ENCODE results near the gene PPIG. TPM values are rescaled to one million over a fixed set of nuclear protein-coding genes. Genes with fewer than 3 reads are reported as not detected.

PPIG gene
- total RNA-seq, 1 donor from 2014 or later, result 33.7 TPM

DNA sequence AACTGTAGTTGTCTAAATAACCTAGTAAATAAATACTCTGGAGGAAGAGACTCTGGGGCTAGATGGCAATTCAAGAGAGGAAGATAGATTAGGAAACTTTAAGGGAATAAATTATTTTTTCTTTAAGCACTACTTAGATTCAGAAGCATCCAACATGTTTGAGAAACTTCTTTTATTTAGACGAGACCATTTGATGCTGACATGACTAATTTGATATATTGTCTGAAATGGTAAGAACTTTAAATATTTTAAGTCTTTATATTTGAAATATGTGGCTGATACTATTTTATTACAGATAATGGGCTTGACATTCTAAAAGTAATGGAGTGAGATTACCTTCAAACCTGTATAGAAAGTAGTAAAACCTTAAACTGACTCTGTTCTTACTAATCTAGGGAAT is 36.4 kb downstream of the PPIG start:
- H3K4me1 Mint-ChIP-seq (ENCODE audit: low read depth, unreplicated experiment), result no peaks in the 10 kb centered on the region
- TF ChIP-seq, protein P1, sequence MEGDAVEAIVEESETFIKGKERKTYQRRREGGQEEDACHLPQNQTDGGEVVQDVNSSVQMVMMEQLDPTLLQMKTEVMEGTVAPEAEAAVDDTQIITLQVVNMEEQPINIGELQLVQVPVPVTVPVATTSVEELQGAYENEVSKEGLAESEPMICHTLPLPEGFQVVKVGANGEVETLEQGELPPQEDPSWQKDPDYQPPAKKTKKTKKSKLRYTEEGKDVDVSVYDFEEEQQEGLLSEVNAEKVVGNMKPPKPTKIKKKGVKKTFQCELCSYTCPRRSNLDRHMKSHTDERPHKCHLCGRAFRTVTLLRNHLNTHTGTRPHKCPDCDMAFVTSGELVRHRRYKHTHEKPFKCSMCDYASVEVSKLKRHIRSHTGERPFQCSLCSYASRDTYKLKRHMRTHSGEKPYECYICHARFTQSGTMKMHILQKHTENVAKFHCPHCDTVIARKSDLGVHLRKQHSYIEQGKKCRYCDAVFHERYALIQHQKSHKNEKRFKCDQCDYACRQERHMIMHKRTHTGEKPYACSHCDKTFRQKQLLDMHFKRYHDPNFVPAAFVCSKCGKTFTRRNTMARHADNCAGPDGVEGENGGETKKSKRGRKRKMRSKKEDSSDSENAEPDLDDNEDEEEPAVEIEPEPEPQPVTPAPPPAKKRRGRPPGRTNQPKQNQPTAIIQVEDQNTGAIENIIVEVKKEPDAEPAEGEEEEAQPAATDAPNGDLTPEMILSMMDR (IDR thresholded peaks at IDR 0.05; ENCODE audit: partially characterized antibody, unreplicated experiment), result no peak
- no peak overlapping the region for H3K27ac Mint-ChIP-seq (ENCODE audit: unreplicated experiment)
- DNase-seq, result no peak
- H3K36me3 Mint-ChIP-seq (ENCODE audit: unreplicated experiment), result peaks cover 25% of the 10 kb centered on the region
- peaks cover 1% of the 10 kb centered on the region for H3K9me3 Mint-ChIP-seq (ENCODE audit: unreplicated experiment)
- no peak overlapping the region for H3K4me3 Mint-ChIP-seq (ENCODE audit: unreplicated experiment)
- no peaks in the 10 kb centered on the region for H3K27me3 Mint-ChIP-seq (ENCODE audit: unreplicated experiment)

DNA sequence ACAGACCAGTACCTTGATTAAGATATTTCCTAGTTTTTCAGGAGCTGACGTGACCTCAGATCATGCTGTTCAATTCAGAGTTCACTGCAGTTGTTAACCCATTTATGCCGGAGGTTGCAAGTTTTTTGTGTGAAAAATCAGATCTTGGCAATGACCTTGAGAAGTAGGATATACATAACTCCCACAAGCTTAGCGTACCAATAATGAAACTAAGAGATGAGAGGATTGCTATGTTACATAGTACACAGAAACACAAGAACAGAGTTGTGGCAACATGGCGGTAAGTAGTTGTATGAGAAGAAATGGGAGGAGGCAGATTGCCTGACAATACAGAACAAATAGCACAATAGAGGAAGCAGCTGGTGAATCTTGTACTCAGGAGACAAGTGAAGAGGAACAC is 39.1 kb downstream of the PPIG start:
- H3K4me3 Mint-ChIP-seq (ENCODE audit: unreplicated experiment), result no peak overlapping the region
- H3K4me1 Mint-ChIP-seq (ENCODE audit: low read depth, unreplicated experiment), result no peaks in the 10 kb centered on the region
- H3K27me3 Mint-ChIP-seq (ENCODE audit: unreplicated experiment), result no peaks in the 10 kb centered on the region
- H3K9me3 Mint-ChIP-seq (ENCODE audit: unreplicated experiment), result no peaks in the 10 kb centered on the region
- DNase-seq, result no peak
- peaks cover 9% of the 10 kb centered on the region for H3K36me3 Mint-ChIP-seq (ENCODE audit: unreplicated experiment)
- TF ChIP-seq, protein P1 (IDR thresholded peaks at IDR 0.05; ENCODE audit: partially characterized antibody, unreplicated experiment), result no peak
- H3K27ac Mint-ChIP-seq (ENCODE audit: unreplicated experiment), result no peak overlapping the region

DNA sequence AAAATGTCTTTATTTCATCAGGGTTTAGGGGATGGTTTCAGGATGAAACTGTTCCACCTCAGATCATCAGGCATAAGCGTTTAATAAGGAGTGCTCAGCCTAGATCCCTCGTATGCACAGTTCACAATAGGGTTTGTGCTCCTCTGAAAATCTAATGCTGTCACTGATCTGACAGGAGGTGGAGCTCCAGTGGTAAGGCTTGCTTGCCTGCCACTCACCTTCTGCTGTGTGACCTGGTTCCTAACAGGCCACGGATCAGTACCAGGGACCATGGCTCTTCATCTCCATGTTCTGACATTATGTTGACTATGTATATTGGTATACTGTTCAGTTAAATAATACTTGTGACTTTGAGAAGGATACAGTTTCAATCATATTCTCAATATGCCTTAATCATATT is 41.6 kb downstream of the PPIG start:
- Mint-ChIP-seq H3K36me3 (ENCODE audit: unreplicated experiment) (no peaks in the 10 kb centered on the region), H3K4me3 (ENCODE audit: unreplicated experiment) (no peak overlapping the region), H3K27ac (ENCODE audit: unreplicated experiment) (no peak overlapping the region), H3K27me3 (ENCODE audit: unreplicated experiment) (peaks cover 2% of the 10 kb centered on the region), H3K9me3 (ENCODE audit: unreplicated experiment) (no peaks in the 10 kb centered on the region), H3K4me1 (ENCODE audit: low read depth, unreplicated experiment) (no peaks in the 10 kb centered on the region)
- DNase-seq, result no peak
- TF ChIP-seq, protein P1 (IDR thresholded peaks at IDR 0.05; ENCODE audit: partially characterized antibody, unreplicated experiment), result no peak

DNA sequence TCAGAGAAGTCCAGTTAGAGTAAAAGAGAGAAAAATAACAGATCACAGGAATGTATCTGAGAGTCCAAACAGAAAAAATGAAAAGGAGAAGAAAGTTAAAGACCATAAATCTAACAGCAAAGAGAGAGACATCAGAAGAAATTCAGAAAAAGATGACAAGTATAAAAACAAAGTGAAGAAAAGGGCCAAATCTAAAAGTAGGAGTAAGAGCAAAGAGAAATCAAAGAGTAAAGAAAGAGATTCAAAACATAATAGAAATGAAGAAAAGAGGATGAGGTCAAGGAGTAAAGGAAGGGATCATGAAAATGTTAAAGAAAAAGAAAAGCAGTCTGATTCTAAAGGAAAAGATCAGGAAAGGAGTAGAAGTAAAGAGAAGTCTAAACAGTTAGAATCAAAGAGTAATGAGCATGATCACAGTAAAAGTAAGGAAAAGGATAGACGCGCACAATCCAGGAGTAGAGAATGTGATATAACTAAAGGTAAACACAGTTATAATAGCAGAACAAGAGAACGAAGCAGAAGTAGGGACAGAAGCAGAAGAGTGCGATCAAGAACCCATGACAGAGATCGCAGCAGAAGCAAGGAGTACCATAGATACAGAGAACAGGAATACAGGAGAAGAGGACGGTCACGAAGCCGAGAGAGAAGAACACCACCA is 52.4 kb downstream of the PPIG start:
- no peak for DNase-seq
- Mint-ChIP-seq H3K27ac (ENCODE audit: unreplicated experiment) (no peak overlapping the region), H3K9me3 (ENCODE audit: unreplicated experiment) (no peaks in the 10 kb centered on the region), H3K27me3 (ENCODE audit: unreplicated experiment) (no peaks in the 10 kb centered on the region), H3K4me1 (ENCODE audit: low read depth, unreplicated experiment) (no peaks in the 10 kb centered on the region), H3K36me3 (ENCODE audit: unreplicated experiment) (no peaks in the 10 kb centered on the region), H3K4me3 (ENCODE audit: unreplicated experiment) (no peak overlapping the region)
- TF ChIP-seq, protein P1 (IDR thresholded peaks at IDR 0.05; ENCODE audit: partially characterized antibody, unreplicated experiment), result no peak

DNA sequence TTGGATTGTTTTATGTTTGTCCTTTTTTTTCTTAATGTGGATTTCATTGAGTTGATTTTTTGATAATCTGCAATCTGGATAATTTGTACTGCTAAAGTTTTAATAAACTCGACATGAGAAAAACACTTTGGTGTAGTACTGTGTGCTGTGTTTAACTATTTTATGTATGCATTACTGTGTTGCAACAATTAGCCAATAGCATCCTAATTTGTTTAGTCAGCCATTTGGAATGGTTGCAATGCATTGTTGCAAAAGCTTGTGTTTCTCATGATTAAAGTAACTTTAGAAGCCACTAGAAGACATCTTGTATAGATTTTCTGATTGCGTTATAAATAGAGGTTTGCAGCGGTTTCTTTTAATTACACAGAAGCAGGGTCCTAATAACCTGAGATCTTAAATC is 53.5 kb downstream of the PPIG start:
- no peaks in the 10 kb centered on the region for H3K36me3 Mint-ChIP-seq (ENCODE audit: unreplicated experiment)
- DNase-seq, result no peak
- TF ChIP-seq, protein P1 (IDR thresholded peaks at IDR 0.05; ENCODE audit: partially characterized antibody, unreplicated experiment), result no peak
- H3K27me3 Mint-ChIP-seq (ENCODE audit: unreplicated experiment), result no peaks in the 10 kb centered on the region
- H3K27ac Mint-ChIP-seq (ENCODE audit: unreplicated experiment), result no peak overlapping the region
- H3K4me3 Mint-ChIP-seq (ENCODE audit: unreplicated experiment), result no peak overlapping the region
- no peaks in the 10 kb centered on the region for H3K4me1 Mint-ChIP-seq (ENCODE audit: low read depth, unreplicated experiment)
- no peaks in the 10 kb centered on the region for H3K9me3 Mint-ChIP-seq (ENCODE audit: unreplicated experiment)
